GM23338 (cell line): Measurements from ENCODE around the gene ANKFN1. TPM values are rescaled to one million over a fixed set of nuclear protein-coding genes. Genes with fewer than 3 reads are reported as not detected.

Source experiments
- ATAC-seq: fragments of 200-7000 bp; cut with Tn5 transposase; 3 replicates; pipeline ENCODE4 v1.9.1; 2020
- DNase-seq: peaks from one replicate; pipeline ENCODE4 v3.0.0-alpha.2; 2015; ENCODE audit warnings: low spot score
- H2AFZ ChIP-seq: fragments of 200-600 bp; sonication (generic); 2 replicates; pipeline ENCODE4 v1.8.0; 2016; ENCODE audit warnings: antibody characterized with exemption, mild to moderate bottlenecking, moderate library complexity
- H3F3A ChIP-seq: fragments of 200-600 bp; sonication (generic); replicated peaks from 2 replicates; pipeline ENCODE4 v1.8.0; 2017; ENCODE audit warnings: antibody characterized with exemption, mixed run types, low read depth
- H3K27ac ChIP-seq: fragments of 200-600 bp; sonication (generic); 2 replicates; pipeline ENCODE4 v1.6.1; 2016; ENCODE audit warnings: low read depth
- H3K27me3 ChIP-seq: fragments of 200-600 bp; sonication (generic); 2 replicates; pipeline ENCODE4 v1.8.0; 2016; ENCODE audit warnings: mild to moderate bottlenecking, mixed run types, moderate library complexity; ENCODE audit not compliant: insufficient read depth
- H3K36me3 ChIP-seq: fragments of 200-600 bp; sonication (generic); 2 replicates; pipeline ENCODE4 v1.8.0; 2016; ENCODE audit warnings: mild to moderate bottlenecking; ENCODE audit not compliant: insufficient read depth
- H3K4me1 ChIP-seq: fragments of 200-600 bp; sonication (generic); 2 replicates; pipeline ENCODE4 v1.8.0; 2016; ENCODE audit warnings: mild to moderate bottlenecking, moderate library complexity; ENCODE audit not compliant: insufficient read depth
- H3K4me2 ChIP-seq: fragments of 200-600 bp; sonication (generic); 2 replicates; pipeline ENCODE4 v1.7.1; 2017; ENCODE audit warnings: mixed run types
- H3K4me3 ChIP-seq: fragments of 200-600 bp; sonication (generic); 2 replicates; pipeline ENCODE4 v1.6.1; 2016; ENCODE audit warnings: mixed run types
- H3K79me2 ChIP-seq: fragments of 200-600 bp; sonication (generic); replicated peaks from 2 replicates; pipeline ENCODE4 v1.8.0; 2017; ENCODE audit warnings: mild to moderate bottlenecking; ENCODE audit not compliant: insufficient read depth
- H3K9me2 ChIP-seq: fragments of 200-600 bp; sonication (generic); 2 replicates; pipeline ENCODE4 v1.8.0; 2017; ENCODE audit not compliant: insufficient read depth
- H4K20me1 ChIP-seq: fragments of 200-600 bp; sonication (generic); replicated peaks from 2 replicates; pipeline ENCODE4 v1.8.0; 2017; ENCODE audit warnings: mild to moderate bottlenecking; ENCODE audit not compliant: insufficient read depth
- H3K27ac Mint-ChIP-seq: 2 replicates; pipeline ENCODE4 v1.8.0; 2020; ENCODE audit warnings: inconsistent platforms, mild to moderate bottlenecking, moderate library complexity, mixed read lengths
- H3K27me3 Mint-ChIP-seq: 3 replicates; pipeline ENCODE4 v1.8.0; 2022; ENCODE audit warnings: low read depth, mild to moderate bottlenecking, moderate library complexity, mixed read lengths, inconsistent platforms; ENCODE audit not compliant: insufficient read depth, poor library complexity
- H3K36me3 Mint-ChIP-seq: 3 replicates; pipeline ENCODE4 v1.8.0; 2021; ENCODE audit warnings: low read depth, mild to moderate bottlenecking, inconsistent platforms, moderate library complexity, mixed read lengths
- H3K4me1 Mint-ChIP-seq: 3 replicates; pipeline ENCODE4 v1.8.0; 2020; ENCODE audit warnings: mild to moderate bottlenecking, inconsistent platforms, mixed read lengths
- H3K4me3 Mint-ChIP-seq: 3 replicates; pipeline ENCODE4 v1.8.0; 2021; ENCODE audit warnings: moderate library complexity, mild to moderate bottlenecking, inconsistent platforms, mixed read lengths
- H3K9me3 Mint-ChIP-seq: 3 replicates; pipeline ENCODE4 v1.8.0; 2020; ENCODE audit warnings: moderate library complexity, mild to moderate bottlenecking, inconsistent platforms, mixed read lengths
- CREB1 ChIP-seq: fragments of 250-450 bp; sonication (Bioruptor Pico); IDR thresholded peaks from 2 replicates; pipeline ENCODE4 v1.5.0; 2020; ENCODE audit warnings: low read depth, mild to moderate bottlenecking, moderate library complexity
- EZH2 ChIP-seq: fragments of 200-600 bp; sonication (generic); IDR thresholded peaks from one replicate; pipeline ENCODE4 v1.8.0; 2017; ENCODE audit warnings: antibody characterized with exemption, mild to moderate bottlenecking, low read depth; ENCODE audit not compliant: unreplicated experiment
- JUNB ChIP-seq: IDR thresholded peaks from one replicate; pipeline ENCODE4 v1.6.1; 2016; ENCODE audit warnings: antibody characterized with exemption; ENCODE audit not compliant: unreplicated experiment
- NANOG ChIP-seq: IDR thresholded peaks from 2 replicates; pipeline ENCODE4 v1.6.1; 2016; ENCODE audit warnings: antibody characterized with exemption, borderline replicate concordance
- POLR2AphosphoS5 ChIP-seq: IDR thresholded peaks from 2 replicates; pipeline ENCODE4 v1.6.1; 2016; ENCODE audit warnings: antibody characterized with exemption, low read depth
- STAT1 ChIP-seq: IDR thresholded peaks from one replicate; pipeline ENCODE4 v1.6.1; 2016; ENCODE audit warnings: antibody characterized with exemption; ENCODE audit not compliant: unreplicated experiment
- ZNF114 ChIP-seq: fragments of 250-450 bp; sonication (Bioruptor Pico); IDR thresholded peaks from 2 replicates; pipeline ENCODE4 v1.5.0; 2020; ENCODE audit warnings: mild to moderate bottlenecking, moderate library complexity
- ZNF331 ChIP-seq: fragments of 250-450 bp; sonication (Bioruptor Pico); IDR thresholded peaks from 2 replicates; pipeline ENCODE4 v1.5.0; 2020; ENCODE audit warnings: low read depth, mild to moderate bottlenecking, moderate library complexity
- polyA plus RNA-seq: library from polyadenylated mRNA; unstranded; fragments of >200 nt; fragmentation: Nextera tagmentation; extraction: Ambion mirVana; gene quantifications from 2 replicates; pipeline ENCODE4 v1.2.1, GENCODE V29; 2016
- total RNA-seq: library from RNA; depleted of rRNA; stranded (reverse); fragments of >200 nt; shearing (Covaris generic); gene quantifications from 2 replicates; pipeline ENCODE4 v1.2.3, GENCODE V29; 2014
- TF ChIP-seq, protein P1 (sequence below), 2 experiments: fragments of 200-600 bp in 1 of 2; sonication (generic) in 1 of 2; conservative IDR thresholded peaks; 2 replicates each; pipeline versions ENCODE4 v1.5.1 to v1.6.1; 2016 to 2017; ENCODE audit warnings: antibody characterized with exemption in 2 of 2, low read depth in 2 of 2, mild to moderate bottlenecking in 2 of 2, moderate library complexity in 1 of 2
- TF ChIP-seq, protein P2 (sequence below): IDR thresholded peaks from 2 replicates; pipeline ENCODE4 v1.6.1; 2016; ENCODE audit warnings: antibody characterized with exemption
- TF ChIP-seq, protein P3 (sequence below): fragments of 250-450 bp; sonication (Bioruptor Pico); IDR thresholded peaks from 2 replicates; pipeline ENCODE4 v1.5.0; 2020; ENCODE audit warnings: mild to moderate bottlenecking, moderate library complexity

ANKFN1 gene
- total and polyA plus RNA-seq, 2 experiments from 2014 or later: not detected

DNA sequence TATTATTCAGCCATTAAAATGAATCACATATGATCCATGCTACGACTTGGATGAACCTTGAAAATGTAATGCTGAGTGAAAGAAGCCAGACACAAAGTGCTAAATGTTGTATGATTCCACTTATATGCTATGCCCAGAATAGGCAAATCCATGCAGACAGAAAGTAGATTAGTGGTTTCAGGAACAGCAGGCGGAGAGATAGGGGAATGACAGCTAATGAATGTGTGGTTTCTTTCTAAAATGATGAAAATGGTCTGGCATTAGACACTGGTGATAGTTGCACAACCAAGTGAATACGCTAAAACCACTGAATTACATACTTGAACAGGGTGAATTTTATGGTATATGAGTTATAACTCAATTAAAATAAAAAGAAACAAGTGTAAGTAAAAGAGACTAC, 318.4 kb downstream of the ANKFN1 start (continued):
- TF ChIP-seq, protein P1, sequence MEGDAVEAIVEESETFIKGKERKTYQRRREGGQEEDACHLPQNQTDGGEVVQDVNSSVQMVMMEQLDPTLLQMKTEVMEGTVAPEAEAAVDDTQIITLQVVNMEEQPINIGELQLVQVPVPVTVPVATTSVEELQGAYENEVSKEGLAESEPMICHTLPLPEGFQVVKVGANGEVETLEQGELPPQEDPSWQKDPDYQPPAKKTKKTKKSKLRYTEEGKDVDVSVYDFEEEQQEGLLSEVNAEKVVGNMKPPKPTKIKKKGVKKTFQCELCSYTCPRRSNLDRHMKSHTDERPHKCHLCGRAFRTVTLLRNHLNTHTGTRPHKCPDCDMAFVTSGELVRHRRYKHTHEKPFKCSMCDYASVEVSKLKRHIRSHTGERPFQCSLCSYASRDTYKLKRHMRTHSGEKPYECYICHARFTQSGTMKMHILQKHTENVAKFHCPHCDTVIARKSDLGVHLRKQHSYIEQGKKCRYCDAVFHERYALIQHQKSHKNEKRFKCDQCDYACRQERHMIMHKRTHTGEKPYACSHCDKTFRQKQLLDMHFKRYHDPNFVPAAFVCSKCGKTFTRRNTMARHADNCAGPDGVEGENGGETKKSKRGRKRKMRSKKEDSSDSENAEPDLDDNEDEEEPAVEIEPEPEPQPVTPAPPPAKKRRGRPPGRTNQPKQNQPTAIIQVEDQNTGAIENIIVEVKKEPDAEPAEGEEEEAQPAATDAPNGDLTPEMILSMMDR (conservative IDR thresholded peaks at IDR 0.05; ENCODE audit: low read depth in 2 of 2): no peak
- TF ChIP-seq ZNF114 (CRISPR knock-in tag) (no peak), JUNB (no peak), CREB1 (CRISPR knock-in tag) (no peak)
- TF ChIP-seq, protein P2, sequence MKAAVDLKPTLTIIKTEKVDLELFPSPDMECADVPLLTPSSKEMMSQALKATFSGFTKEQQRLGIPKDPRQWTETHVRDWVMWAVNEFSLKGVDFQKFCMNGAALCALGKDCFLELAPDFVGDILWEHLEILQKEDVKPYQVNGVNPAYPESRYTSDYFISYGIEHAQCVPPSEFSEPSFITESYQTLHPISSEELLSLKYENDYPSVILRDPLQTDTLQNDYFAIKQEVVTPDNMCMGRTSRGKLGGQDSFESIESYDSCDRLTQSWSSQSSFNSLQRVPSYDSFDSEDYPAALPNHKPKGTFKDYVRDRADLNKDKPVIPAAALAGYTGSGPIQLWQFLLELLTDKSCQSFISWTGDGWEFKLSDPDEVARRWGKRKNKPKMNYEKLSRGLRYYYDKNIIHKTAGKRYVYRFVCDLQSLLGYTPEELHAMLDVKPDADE: no peak

DNA sequence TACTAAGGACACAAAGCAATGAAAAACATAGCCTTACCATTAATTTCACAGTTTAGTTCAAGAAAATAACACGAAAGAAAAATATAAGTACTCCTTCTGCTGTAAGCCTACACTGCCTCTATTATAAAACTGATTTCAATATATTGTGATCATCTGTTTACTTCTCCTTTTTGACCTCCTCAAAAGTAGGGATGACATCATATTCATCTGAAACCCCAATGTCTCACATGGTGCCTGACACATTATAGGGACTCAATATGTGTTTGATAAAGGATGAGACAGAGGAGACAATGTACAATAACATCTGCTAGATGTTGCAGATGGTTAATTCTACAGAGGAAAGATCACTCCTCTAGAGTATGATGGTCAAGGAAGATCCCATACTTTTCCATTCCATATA, 321.8 kb downstream of the ANKFN1 start:
- no peak overlapping the region for H3K27ac ChIP-seq
- Mint-ChIP-seq H3K4me3 (no peak overlapping the region), H3K9me3 (peaks cover 8% of the 10 kb centered on the region), H3K27ac (no peak overlapping the region), H3K27me3 (peaks cover 1% of the 10 kb centered on the region), H3K36me3 (0 out of 3 replicates have a peak, but pooled peaks cover 6% of the 10 kb centered on the region), H3K4me1 (no peaks in the 10 kb centered on the region)
- H3K36me3 ChIP-seq: no peaks in the 10 kb centered on the region
- H3K79me2 ChIP-seq: no peaks in the 10 kb centered on the region
- no peak overlapping the region for H2AFZ ChIP-seq
- no peak overlapping the region for H3K4me2 ChIP-seq
- no peaks in the 10 kb centered on the region for H3F3A ChIP-seq
- no peak overlapping the region for H3K4me3 ChIP-seq
- no peaks in the 10 kb centered on the region for H3K4me1 ChIP-seq
- ATAC-seq (no peak), DNase-seq (no peak)
- no peaks in the 10 kb centered on the region for H4K20me1 ChIP-seq
- H3K27me3 ChIP-seq: no peaks in the 10 kb centered on the region
- peaks cover 6% of the 10 kb centered on the region for H3K9me2 ChIP-seq
- TF ChIP-seq STAT1: no peak
- no peak for TF ChIP-seq NANOG
- TF ChIP-seq, protein P2: no peak
- TF ChIP-seq, protein P1 (conservative IDR thresholded peaks at IDR 0.05; ENCODE audit: low read depth in 2 of 2): no peak
- TF ChIP-seq EZH2: no peak
- TF ChIP-seq ZNF331: no peak
- TF ChIP-seq, protein P3, sequence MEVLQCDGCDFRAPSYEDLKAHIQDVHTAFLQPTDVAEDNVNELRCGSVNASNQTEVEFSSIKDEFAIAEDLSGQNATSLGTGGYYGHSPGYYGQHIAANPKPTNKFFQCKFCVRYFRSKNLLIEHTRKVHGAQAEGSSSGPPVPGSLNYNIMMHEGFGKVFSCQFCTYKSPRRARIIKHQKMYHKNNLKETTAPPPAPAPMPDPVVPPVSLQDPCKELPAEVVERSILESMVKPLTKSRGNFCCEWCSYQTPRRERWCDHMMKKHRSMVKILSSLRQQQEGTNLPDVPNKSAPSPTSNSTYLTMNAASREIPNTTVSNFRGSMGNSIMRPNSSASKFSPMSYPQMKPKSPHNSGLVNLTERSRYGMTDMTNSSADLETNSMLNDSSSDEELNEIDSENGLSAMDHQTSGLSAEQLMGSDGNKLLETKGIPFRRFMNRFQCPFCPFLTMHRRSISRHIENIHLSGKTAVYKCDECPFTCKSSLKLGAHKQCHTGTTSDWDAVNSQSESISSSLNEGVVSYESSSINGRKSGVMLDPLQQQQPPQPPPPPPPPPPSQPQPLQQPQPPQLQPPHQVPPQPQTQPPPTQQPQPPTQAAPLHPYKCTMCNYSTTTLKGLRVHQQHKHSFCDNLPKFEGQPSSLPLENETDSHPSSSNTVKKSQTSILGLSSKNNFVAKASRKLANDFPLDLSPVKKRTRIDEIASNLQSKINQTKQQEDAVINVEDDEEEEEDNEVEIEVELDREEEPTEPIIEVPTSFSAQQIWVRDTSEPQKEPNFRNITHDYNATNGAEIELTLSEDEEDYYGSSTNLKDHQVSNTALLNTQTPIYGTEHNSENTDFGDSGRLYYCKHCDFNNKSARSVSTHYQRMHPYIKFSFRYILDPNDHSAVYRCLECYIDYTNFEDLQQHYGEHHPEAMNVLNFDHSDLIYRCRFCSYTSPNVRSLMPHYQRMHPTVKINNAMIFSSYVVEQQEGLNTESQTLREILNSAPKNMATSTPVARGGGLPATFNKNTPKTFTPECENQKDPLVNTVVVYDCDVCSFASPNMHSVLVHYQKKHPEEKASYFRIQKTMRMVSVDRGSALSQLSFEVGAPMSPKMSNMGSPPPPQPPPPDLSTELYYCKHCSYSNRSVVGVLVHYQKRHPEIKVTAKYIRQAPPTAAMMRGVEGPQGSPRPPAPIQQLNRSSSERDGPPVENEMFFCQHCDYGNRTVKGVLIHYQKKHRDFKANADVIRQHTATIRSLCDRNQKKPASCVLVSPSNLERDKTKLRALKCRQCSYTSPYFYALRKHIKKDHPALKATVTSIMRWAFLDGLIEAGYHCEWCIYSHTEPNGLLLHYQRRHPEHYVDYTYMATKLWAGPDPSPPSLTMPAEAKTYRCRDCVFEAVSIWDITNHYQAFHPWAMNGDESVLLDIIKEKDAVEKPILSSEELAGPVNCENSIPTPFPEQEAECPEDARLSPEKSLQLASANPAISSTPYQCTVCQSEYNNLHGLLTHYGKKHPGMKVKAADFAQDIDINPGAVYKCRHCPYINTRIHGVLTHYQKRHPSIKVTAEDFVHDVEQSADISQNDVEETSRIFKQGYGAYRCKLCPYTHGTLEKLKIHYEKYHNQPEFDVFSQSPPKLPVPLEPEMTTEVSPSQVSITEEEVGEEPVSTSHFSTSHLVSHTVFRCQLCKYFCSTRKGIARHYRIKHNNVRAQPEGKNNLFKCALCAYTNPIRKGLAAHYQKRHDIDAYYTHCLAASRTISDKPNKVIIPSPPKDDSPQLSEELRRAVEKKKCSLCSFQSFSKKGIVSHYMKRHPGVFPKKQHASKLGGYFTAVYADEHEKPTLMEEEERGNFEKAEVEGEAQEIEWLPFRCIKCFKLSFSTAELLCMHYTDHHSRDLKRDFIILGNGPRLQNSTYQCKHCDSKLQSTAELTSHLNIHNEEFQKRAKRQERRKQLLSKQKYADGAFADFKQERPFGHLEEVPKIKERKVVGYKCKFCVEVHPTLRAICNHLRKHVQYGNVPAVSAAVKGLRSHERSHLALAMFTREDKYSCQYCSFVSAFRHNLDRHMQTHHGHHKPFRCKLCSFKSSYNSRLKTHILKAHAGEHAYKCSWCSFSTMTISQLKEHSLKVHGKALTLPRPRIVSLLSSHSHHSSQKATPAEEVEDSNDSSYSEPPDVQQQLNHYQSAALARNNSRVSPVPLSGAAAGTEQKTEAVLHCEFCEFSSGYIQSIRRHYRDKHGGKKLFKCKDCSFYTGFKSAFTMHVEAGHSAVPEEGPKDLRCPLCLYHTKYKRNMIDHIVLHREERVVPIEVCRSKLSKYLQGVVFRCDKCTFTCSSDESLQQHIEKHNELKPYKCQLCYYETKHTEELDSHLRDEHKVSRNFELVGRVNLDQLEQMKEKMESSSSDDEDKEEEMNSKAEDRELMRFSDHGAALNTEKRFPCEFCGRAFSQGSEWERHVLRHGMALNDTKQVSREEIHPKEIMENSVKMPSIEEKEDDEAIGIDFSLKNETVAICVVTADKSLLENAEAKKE (CRISPR knock-in tag): no peak
- no peak for TF ChIP-seq CREB1 (CRISPR knock-in tag)
- no peak for TF ChIP-seq POLR2AphosphoS5
